22Rv1 (cell line): ENCODE results near the gene PPIL3.

Experiments
- ZFX ChIP-seq: fragments of 450-650 bp; IDR thresholded peaks from 2 replicates; pipeline ENCODE4 v1.6.1; 2017; ENCODE audit warnings: antibody characterized with exemption, borderline replicate concordance
- TF ChIP-seq, protein P1 (sequence below): fragments of 450-650 bp; IDR thresholded peaks from 2 replicates; pipeline ENCODE4 v1.5.1; 2017; ENCODE audit warnings: mild to moderate bottlenecking

DNA sequence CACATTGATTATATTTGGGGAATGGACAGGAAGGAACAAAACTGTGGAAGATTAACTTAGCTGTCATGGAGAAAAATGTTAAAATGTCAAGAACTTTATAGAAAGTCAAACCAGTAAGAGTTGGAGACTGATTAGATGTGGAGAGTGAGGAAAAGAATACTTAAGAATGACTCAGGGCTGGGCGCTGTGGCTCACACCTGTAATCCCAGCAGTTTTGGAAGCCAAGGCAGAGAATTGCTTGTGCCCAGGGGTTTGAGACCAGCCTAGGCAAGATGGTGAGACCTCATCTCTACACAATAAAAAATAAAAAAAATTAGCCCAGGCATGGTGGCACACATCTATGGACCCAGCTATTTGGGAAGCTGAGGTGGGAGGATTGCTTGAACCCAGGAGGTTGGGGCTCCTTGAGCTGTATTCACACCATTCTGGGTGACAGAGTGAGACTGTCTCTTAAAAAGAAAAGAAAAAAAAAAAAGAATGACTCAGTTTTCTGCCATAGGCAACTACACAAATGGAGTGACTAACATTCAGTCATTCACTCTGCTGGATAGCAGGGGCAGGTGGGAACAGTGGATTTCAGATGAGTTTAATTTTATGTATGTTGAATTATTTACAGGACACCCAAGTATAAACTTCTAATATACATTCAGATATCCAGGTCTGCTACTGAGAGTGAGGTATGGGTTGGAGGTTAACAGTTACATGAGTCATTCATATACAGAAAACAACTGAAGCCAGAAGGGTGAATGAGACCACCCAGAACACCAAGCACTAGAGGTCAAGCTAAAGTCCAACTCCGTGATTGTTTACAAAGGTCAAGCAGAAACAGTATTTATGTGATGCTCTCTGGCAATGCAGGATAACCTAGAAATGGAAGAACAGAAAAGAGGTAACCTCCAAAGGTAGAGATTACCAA is 40.7 kb upstream of the PPIL3 start:
- TF ChIP-seq, protein P1, sequence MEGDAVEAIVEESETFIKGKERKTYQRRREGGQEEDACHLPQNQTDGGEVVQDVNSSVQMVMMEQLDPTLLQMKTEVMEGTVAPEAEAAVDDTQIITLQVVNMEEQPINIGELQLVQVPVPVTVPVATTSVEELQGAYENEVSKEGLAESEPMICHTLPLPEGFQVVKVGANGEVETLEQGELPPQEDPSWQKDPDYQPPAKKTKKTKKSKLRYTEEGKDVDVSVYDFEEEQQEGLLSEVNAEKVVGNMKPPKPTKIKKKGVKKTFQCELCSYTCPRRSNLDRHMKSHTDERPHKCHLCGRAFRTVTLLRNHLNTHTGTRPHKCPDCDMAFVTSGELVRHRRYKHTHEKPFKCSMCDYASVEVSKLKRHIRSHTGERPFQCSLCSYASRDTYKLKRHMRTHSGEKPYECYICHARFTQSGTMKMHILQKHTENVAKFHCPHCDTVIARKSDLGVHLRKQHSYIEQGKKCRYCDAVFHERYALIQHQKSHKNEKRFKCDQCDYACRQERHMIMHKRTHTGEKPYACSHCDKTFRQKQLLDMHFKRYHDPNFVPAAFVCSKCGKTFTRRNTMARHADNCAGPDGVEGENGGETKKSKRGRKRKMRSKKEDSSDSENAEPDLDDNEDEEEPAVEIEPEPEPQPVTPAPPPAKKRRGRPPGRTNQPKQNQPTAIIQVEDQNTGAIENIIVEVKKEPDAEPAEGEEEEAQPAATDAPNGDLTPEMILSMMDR, result no peak
- no peak for TF ChIP-seq ZFX
